H1 (cell line): Measurements from ENCODE around the gene RAD50.
"Not testable (repeated sequence)": the region's sequence is repeated elsewhere in the genome, so short reads cannot be mapped to it uniquely, and the experiment has no call there.

Source experiments
- CTCF ChIP-seq, 3 experiments: IDR thresholded peaks; 1 replicate in 2 of 3; 2 replicates in 1 of 3; pipeline versions ENCODE4 v1.5.1 to v1.6.1; 2011; ENCODE audit warnings: low read length in 3 of 3, mild to moderate bottlenecking in 3 of 3, inconsistent platforms in 2 of 3, low read depth in 1 of 3, moderate library complexity in 1 of 3; ENCODE audit not compliant: insufficient read depth in 1 of 3; ENCODE audit errors: control extremely low read depth in 1 of 3
- E2F6 ChIP-seq: IDR thresholded peaks from 2 replicates; pipeline ENCODE4 v1.6.1; 2012; ENCODE audit warnings: inconsistent platforms
- MAX ChIP-seq: IDR thresholded peaks from 2 replicates; pipeline ENCODE4 v1.6.1; 2012; ENCODE audit warnings: inconsistent platforms
- POLR2AphosphoS5 ChIP-seq: IDR thresholded peaks from 2 replicates; pipeline ENCODE4 v1.6.1; 2011; ENCODE audit warnings: low read depth, low read length
- USF2 ChIP-seq: IDR thresholded peaks from 2 replicates; pipeline ENCODE4 v1.6.1; 2011; ENCODE audit warnings: low read length, improper control_type of control experiment

- TF ChIP-seq CTCF (IDR thresholded peaks at IDR 0.05; ENCODE audit: control extremely low read depth in 1 of 3, insufficient read depth in 1 of 3, low read depth in 1 of 3, low read length in 3 of 3); POLR2AphosphoS5; USF2; MAX; E2F6: not testable (repeated sequence)
Measured at GRCh38 chr5:132524877-132525276, 31.9 kb upstream of the RAD50 start.
